OCI-M2 (cell line): ENCODE results near the gene H3-3A.
A peak's percentile ranks its signal among the peaks of the same experiment; 100 is the strongest.

Source experiments
- DNase-seq: peaks from one replicate; lab custom pipeline; 2025; ENCODE audit not compliant: unreplicated experiment; lab: John Stamatoyannopoulos, UW

H3-3A gene

DNA sequence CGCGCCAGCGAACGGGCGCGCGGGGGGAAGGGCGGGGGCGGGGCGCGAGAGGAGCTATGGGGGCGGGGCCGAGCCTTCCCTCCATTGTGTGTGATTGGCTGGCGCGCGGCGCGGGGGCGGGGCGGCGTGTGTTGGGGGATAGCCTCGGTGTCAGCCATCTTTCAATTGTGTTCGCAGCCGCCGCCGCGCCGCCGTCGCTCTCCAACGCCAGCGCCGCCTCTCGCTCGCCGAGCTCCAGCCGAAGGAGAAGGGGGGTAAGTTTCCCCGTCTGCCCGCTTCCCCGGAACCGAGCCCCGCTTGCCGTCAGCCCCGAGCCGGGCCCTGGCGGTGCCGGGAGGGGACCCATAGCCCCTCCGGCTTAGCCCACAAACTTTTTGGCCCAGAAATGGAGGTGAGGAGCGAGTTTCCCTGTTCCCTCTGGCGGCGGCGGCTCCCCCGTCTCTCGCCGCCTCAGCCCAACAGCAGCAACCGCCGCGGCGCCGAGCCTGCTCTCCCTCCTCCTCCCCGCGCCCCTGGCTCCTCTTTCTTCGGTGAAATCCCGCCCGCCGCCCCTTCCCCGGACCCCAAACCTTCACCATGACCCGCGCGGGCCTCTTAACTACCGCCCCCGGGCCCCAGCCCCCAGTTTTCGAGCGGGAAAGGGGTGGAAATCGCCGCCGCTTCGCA, at the start of gene H3-3A:
Gene H3-3A (plus strand): TSS at position 159 of the 666 bp plus-strand sequence. CDS start 1,636 bp downstream, outside the sequence.
- DNase-seq, result peak; percentile 51

DNA sequence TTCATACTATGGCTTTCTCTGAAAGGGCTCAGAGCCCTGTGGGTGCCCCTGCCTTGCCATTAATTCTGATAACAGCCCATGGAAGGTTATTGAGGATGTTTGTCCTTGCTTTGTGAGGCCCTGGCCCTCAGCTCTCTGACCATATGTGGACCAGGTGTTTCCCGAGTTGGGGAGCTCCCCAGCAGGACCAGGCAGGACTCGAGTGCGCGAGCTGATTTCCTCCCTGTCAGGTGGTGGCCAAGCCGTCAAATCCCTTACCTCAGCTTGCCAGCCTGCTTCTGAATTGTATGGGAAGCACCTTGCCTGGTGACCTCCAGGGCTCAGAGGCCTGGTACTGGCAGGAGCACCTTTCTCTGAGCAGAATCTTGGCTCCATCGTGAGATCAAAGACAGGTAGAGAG, 45.4 kb upstream of the H3-3A start:
- DNase-seq, result no peak

DNA sequence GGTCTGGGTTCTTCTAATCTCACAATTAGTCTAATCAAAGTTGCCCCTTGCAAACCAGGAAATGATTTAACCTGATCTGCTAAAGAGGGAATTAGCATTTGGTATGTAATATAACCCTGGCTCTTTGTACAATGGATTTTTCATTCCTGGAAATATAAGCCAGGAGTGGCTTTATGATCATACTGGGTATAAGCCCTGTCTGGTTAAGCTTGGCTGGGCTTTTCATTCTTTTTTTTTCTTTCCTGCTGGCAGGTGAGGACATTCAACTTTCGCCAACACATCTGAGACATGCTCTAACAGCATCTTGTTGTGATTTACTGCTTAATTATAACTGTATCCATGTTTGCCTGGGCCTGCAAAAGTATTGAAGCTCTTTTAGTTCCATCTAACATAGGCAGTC, 42.9 kb upstream of the H3-3A start:
- no peak for DNase-seq

DNA sequence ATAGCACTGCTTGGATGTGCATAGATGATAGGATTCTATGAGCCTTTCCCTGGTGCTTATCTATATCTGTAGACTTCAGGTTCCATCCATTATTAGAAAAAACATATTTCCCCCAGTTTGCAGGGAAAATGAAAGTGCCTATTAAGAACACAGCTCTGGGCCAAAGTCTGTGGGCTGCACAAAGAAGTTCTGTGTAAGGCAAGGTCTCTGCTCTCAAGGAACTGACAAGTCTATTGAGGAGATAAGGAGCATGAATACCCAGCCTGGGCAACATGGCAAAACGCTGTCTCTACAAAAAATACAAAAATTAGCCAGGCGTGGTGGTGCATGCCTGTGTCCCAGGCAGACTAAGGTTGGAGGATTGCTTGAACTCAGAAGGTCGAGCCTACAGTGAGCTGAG, 41.1 kb upstream of the H3-3A start:
- no peak for DNase-seq

DNA sequence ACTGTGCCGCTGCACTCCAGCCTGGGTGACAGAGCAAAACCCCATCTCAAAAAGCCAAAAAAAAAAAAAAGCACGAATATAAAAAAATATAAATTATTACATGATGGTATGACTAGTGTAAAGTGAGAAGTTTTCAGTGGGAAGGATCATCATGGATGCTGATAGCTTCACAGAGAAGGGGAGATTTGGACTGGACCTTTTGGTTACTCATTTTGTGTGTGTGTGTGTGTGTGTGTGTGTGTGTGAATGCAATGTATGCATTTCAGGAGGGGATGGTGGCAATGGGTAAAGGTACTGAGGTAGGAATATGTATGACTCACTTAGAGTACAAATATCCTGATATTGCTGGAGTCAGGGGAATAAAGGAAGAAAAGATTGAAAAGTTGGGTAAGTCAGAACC, 40.7 kb upstream of the H3-3A start:
- DNase-seq, result no peak

DNA sequence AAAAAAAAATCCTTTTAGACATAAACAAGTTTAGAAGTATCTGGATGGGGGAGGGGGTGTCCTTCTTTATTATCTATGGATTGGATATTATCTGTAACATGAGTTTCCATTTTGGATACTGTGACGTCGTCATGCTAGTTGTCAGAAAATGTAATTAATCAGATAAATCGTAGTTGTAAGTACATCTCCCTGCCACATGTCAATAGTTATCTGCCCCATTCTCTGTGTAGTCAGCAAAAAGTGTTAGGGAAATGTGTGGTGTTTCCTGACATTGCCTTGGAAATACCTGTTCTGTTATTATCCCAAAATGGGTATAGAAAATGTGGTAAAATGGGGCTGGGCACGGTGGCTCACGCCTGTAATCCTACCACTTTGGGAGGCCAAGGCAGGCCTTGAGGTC, 38.8 kb upstream of the H3-3A start:
- no peak for DNase-seq

DNA sequence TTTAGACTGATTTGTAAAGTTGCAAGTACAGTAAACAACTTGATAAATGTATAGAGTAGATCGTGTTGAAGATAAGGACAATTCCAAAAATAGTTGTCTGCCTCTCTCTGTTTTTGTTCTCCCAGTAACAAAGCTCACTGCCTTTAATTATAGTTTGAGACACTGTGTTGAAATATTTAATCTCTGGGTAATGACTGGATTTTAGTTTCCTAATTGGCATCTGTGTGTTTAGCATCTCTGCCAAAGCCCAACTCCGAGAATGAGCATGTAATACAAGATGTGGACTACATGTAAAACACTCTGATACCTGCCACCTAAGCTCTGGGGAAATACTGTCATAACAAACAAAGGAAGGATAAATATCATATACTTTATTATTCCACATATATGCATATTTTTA, 35.7 kb upstream of the H3-3A start:
- DNase-seq, result no peak

DNA sequence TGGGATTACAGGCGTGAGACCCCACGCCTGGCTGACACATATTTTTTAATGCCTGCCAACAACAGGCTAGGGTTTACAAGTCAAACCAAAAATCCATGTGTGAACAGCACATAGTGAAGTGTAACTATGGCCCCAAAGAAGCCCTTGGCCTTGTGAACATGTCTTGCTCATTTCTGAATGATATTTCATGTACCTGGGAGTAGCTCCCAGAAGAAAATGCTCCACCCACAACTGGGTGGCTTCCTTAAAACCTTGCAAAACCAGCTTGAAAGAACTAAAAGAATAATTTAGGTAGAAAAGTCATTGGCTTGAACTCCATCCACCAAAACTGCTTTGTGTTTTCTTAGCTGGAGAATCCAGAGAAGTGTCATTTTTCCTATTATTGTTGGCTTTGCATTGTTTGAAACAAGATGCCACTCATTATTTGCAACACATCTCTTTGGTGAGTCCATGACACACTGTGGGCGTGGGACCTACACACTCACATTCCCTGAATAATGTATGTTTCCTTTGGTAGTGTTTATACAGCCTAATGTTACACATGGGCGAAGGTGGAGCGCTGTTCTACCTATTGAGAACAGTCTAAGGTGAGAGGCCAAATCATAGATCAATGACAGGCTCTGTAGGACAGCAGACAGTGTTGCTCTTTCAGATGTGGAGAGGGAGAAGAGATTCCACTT, 34.8 kb upstream of the H3-3A start:
- no peak for DNase-seq

DNA sequence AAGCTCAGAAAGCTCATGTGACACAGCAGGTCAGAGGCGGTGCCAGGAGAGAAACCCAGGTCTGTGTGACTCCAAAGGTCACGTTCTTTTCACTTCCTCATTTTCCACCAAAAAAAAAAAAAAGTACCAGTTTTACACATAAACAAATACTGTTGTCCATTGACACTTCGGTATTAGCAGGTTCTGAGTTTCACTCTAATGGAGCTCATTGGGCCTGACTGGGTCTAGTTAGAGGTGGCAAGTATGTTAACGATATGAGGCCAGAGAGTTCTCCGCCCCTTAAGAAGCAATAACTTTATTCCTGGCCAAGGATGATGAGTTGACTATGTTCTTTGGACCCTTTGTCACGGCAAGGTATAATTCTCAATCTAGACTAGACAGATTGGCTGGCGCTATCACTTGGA, 33.4 kb upstream of the H3-3A start:
- DNase-seq, result no peak

DNA sequence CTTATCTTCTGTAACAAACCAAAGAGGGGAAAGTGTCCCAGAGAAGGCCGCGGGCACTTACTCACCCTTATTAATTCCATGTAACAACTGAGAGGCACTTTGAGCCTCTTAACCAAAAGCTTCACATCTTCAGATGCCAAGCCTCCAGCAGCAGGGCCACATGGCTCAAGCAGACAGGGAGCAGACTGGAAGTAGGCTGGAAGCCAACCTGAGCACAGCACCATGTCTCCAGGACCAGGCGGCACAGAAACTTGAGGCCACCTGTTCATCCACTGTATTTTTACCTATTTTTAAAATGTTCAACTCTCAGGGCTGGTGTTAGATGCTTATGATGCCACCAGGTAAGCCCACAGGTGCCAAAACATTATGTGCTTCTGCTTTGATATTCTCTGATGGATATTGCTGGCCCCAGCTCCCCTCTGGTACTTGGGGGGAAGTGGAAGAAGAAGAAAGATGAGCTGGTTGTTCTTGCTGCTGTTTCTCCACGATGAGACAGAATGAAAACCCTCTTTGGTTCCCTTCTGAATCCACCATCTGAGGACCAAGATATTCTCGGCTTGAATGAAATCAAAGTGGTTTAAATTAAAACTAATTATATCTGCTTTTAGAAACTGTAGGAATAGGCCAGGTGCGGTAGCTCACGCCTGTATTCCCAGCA, 32.8 kb upstream of the H3-3A start:
- DNase-seq, result no peak

DNA sequence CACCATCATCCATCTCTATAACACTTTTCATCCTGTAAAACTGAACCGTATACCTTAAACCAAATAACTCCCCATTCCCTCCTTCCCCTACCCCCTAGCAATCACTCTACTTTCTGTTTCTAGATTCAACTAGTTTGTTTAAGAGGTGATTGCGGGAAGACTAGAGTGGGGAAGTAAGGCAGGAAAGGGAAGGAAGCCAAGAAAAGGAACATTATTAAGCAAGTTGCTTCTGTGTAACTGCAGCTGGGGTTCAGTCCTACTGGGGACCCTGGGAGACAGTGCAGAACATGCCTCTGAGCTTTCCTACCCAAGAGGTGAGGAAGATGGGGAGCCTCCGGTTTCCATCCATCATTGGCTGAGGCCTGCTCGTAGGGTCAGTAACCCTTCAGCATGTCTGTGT, 28.9 kb upstream of the H3-3A start:
- no peak for DNase-seq

DNA sequence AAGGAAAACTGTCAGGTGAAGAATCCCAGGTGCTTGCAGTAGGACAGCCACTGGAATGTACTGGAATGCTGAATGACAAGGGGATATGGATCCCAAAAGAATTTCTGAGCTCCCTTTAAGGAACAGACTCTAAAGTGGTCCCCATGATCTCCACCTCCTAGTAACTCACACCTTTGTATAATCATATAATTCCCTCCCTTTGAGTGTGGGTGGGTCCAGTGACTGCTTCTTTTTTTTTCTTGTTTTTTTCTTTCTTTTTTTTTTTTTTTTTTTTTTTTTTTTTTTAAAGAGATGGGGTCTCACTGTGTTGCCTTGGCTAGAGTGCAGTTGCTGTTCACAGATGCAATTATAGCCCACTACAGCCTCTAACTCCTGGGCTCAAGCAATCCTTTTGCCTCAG, 28.5 kb upstream of the H3-3A start:
- DNase-seq, result no peak

DNA sequence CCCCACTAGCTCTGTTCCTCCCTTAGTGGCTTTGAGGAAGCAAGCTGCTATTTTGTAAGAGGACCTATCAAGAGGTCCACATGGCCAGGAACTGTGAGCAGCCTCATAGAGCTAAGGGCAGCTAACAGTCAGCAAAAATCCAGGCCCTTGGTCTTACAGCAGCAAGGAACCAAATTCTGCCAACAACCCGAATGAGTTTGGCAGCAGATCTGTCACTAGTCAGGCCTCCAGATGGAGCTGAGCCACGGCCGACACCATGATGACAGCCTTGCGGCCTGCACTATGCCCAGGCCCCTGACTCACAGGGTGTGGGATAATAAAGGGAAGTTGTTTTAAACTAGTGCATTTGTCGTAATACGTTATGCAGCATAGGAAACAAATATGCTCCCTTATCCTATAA, 28.0 kb upstream of the H3-3A start:
- DNase-seq, result peak; percentile 35

DNA sequence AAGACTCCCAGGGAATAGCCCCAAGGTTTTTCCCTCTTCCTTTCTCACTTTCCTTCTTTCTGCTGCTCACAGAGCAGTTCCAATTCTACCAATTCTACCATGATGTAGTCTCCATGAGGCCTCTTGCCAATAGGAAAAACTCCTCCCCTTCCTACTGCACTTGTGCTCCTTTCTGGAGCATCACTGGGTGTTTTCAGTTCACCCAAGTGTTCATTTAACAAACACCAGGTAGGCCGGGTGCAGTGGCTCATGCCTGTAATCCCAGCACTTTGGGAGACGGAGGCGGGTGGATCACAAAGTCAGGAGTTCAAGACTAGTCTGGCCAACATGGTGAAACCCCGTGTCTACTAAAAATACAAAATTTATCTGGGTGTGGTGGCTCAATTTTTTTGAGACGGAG, 26.6 kb upstream of the H3-3A start:
- DNase-seq, result no peak

DNA sequence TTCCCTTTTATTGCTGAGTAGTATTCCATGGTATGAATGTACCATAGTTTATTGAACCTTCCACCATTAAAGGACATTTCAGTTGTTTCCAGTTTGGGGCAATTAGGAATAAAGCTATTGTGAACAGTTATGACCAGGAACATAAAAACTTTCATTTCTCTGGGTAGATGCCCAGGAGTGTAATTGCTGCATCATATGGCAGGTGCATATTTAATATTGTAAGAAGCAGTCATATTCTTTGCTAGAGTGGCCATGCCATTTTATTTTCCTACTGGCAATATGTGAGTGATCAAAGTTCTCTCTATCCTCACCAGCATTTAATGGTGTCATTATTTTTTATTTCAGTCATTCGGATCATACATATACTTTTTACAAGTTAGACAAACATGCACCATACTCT, 23.9 kb upstream of the H3-3A start:
- DNase-seq, result no peak

DNA sequence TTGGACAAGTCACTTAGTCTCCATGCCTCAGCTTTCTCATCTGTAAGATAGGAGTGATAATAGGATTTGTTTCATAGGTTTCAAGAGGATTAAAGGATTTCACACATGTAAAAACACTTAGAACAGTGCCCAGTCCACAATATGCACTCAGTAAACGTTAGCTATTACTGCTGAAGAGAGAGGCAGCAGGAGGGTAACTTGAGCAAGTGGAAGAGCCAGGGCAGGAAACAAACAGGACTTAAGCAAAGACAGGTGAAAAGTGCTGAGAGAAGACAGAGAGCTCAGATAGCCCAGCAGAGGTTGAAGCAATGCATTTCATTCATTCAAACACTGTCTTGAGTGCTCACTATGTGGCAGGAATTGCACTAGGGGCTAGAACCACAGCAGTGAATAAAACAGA, 21.1 kb upstream of the H3-3A start:
- no peak for DNase-seq

DNA sequence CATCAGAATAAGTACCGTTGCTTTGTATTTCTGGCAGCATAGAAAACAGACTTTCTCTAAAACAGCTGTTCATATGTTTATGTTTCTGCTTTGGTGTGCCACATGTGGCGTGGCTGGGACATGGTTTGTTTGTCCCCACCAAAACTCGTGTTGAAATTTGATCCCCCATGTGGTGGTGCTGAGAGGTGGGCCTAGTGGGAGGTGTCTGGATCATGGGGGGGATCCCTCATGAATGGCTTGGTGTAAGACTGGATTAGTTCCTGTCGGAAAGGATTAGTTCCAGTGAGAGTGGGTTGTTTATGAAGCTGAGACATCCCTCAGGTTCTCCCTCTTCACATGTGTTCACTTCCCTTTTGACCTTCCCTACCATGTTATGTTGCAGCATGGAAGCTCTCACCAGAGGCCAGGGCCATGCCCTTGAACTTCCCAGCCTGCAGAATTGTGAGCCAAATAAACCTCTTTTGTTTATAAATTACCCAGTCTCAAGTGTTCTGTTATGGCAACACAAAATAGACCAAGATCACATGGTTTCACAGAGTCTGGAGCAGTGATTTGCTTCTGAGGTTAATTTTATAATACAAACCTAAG, 17.9 kb upstream of the H3-3A start:
- no peak for DNase-seq

DNA sequence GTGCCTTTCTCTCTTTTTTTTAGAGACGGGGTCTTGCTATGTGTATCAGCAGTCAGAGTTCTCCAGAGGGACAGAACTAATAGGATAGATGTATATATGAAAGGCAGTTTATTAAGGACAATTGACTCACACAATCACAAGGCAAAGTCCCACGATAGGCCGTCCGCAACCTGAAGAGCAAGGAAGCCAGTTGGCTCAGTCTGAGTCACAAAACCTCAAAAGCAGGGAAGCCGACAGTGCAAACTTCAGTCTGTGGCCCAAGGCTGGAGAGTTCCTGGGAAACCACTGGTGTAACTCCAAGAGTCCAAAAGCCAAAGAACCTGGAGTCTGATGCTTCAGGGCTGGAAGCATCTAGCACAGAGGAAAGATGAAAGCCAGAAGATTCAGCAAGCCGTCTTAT, 16.3 kb upstream of the H3-3A start:
- DNase-seq, result no peak

DNA sequence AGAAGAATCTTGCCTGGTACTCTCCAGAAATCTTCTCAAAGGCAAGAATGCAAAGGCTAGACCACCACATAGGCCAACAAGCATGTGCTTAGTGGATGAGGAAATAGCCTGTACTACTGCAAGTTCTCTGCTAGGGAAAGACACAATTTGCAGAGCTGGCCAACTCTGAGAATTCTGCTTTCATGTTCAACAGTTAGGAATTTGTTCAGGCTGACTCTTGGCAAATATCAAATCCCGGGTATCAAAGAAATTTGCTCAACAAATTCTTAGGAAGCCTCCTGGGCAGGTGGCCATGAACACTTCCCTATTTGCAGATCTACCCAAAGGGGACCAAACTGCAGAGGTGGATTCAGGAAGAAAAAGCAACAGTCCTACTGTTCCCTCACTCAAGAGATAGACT, 15.0 kb upstream of the H3-3A start:
- DNase-seq, result no peak

DNA sequence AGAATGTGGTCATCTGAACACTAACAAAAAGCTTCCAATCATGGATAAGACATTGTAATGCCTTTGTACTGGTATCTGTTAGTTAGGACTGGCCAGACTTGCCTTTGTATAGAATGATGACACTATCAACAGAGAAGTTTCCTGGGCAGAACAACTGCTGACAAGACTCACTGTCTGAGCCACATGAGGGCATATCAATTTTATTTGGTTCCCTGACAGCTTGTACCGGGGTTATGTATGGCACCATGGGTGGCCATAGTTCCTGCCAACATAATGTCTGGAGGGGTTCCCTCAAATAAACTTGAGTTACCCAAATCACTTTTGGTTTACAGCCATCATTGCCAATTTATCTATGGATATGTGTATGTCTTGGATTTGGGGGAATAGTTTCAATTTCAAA, 13.6 kb upstream of the H3-3A start:
- DNase-seq, result no peak

DNA sequence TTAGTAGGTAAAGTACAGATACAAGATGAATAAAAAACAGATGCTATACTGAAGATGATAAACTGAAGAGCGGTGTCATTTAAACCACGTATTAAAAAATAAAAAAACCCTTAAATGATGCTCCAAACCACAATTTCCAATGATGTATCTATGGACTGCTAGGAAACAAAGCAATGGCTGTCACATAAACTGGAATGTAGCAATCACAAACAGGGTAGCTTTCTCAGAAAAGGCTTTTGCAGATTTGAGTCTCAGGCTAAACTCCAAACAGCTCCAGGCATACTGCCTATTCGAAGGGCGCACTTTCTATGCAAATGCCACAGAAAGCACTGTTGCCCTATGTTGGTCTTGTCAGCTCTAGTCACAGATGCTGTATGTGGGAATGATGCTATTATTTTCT, 12.4 kb upstream of the H3-3A start:
- DNase-seq, result no peak

DNA sequence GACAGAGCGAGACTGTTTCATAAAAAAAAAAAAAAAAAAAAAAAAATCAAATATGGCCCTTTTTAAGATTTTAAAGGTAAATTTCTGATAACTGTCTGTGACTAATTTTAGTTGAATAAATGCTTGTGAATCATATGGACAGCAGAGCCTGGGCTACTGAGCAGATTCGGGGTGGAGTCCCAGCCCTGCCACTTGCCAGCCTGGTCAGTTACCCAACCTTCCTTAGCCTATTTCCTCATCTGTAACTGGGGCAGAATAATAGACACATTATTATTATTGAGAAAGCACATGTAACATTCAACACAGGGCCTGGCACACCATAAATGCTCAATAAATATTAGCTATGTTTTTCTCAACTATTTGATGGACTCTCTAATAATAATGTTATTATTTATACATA, 11.2 kb upstream of the H3-3A start:
- DNase-seq, result no peak
